Activated T-cell treated with anti-CD3 and anti-CD28 coated beads, Interleukin-2, amount 50 U/mL, for 72 hours (primary cell): ENCODE measurements around the gene SPOCK2. TPM values are rescaled to one million over a fixed set of nuclear protein-coding genes. Genes with fewer than 3 reads are reported as not detected.

Experiments
- ATAC-seq, 2 donors: fragments of 150-1000 bp; cut with Tn5 transposase; replicated peaks in 1 of 2; 2 replicates each; pipeline ENCODE4 v1.10.0; 2021; ENCODE audit warnings: moderate library complexity in 2 of 2, mild to moderate bottlenecking in 1 of 2
- DNase-seq, 2 donors: peaks; one replicate each; pipeline ENCODE4 v3.0.0; 2021 to 2022; ENCODE audit warnings: mixed read lengths in 1 of 2
- H3K27ac Mint-ChIP-seq: one replicate; pipeline ENCODE4 v1.8.0; 2022; ENCODE audit warnings: mild to moderate bottlenecking, moderate library complexity, mixed read lengths
- H3K27me3 Mint-ChIP-seq: one replicate; pipeline ENCODE4 v1.8.0; 2022; ENCODE audit warnings: low read depth, mixed read lengths
- H3K36me3 Mint-ChIP-seq, 2 donors: one replicate each; pipeline ENCODE4 v1.8.0; 2022; ENCODE audit warnings: mixed read lengths in 2 of 2, mild to moderate bottlenecking in 1 of 2; ENCODE audit not compliant: insufficient read depth in 2 of 2
- H3K4me1 Mint-ChIP-seq: one replicate; pipeline ENCODE4 v1.8.0; 2022; ENCODE audit warnings: low read depth, mixed read lengths
- H3K4me3 Mint-ChIP-seq, 2 donors: one replicate each; pipeline ENCODE4 v1.8.0; 2022; ENCODE audit warnings: mild to moderate bottlenecking in 2 of 2, mixed read lengths in 2 of 2, moderate library complexity in 2 of 2
- H3K9me3 Mint-ChIP-seq, 2 donors: one replicate each; pipeline ENCODE4 v1.8.0; 2022; ENCODE audit warnings: mixed read lengths in 2 of 2
- total RNA-seq, 2 donors: library from RNA; stranded (reverse); gene quantifications; one replicate each; pipeline ENCODE4 v1.2.3, GENCODE V29; 2022

The SPOCK2 gene
- total RNA-seq, 2 donors from 2014 or later: 253 to 291 TPM

DNA sequence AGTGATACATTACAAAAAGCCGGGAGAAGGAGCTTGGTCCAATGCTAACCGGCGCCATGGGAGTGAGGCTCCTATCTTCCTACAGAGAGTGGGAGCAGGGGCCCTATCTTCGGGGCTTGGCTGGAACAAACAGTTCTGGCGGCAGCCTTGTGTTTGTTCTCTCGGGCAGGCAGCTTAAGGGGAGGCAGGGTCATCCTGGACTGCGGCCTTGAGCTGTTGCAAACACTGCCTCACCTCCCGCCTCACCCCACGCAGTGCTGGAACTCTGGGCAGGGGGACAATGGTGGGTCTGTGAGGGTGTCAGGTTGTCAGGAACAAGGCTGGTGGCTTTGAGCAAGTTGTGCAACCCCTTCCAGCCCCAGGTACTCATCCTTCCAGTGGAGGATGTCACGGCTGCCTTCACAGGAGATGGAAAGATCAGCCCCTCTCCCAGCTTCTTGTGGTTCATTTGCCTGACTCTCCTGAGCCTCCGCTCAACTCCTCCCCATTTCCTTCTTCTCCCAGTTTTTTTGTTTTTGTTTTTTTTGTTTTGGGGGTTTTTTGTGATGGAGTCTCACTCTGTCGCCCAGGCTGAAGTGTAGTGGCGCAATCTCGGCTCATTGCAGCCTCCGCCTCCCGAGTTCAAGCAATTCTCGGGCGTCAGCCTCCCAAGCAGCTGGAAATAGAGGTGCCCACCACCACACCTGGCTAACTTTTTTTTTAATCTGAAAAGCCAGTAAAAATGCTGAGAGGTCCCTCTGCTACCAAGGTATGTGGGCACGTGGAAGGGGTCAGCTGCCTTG is 57.4 kb downstream of the SPOCK2 start:
- no peak overlapping the region for H3K27ac Mint-ChIP-seq
- H3K9me3 Mint-ChIP-seq: no peaks in the 10 kb centered on the region
- H3K36me3 Mint-ChIP-seq: no peaks in the 10 kb centered on the region
- peaks cover 5% of the 10 kb centered on the region for H3K4me1 Mint-ChIP-seq
- ATAC-seq (no peak), DNase-seq (no peak)
- no peak overlapping the region for H3K4me3 Mint-ChIP-seq
- H3K27me3 Mint-ChIP-seq: peaks cover 7% of the 10 kb centered on the region

- H3K27ac Mint-ChIP-seq: no peak overlapping the region
- no peak for DNase-seq
- peaks cover 7% of the 10 kb centered on the region for H3K27me3 Mint-ChIP-seq
- peaks cover 5% of the 10 kb centered on the region for H3K4me1 Mint-ChIP-seq
- H3K4me3 Mint-ChIP-seq: no peak overlapping the region
- ATAC-seq: no peak
- no peaks in the 10 kb centered on the region for H3K36me3 Mint-ChIP-seq
- H3K9me3 Mint-ChIP-seq: no peaks in the 10 kb centered on the region
Observed at GRCh38 chr10:72029414-72029813, 58.9 kb downstream of the SPOCK2 start.

- no peak overlapping the region for H3K27ac Mint-ChIP-seq
- no peak overlapping the region for H3K4me3 Mint-ChIP-seq
- H3K4me1 Mint-ChIP-seq: peaks cover 5% of the 10 kb centered on the region
- DNase-seq (no peak), ATAC-seq (no peak)
- peaks cover 7% of the 10 kb centered on the region for H3K27me3 Mint-ChIP-seq
- no peaks in the 10 kb centered on the region for H3K36me3 Mint-ChIP-seq
- H3K9me3 Mint-ChIP-seq: no peaks in the 10 kb centered on the region
Observed at GRCh38 chr10:72027498-72027897, 60.9 kb downstream of the SPOCK2 start.

DNA sequence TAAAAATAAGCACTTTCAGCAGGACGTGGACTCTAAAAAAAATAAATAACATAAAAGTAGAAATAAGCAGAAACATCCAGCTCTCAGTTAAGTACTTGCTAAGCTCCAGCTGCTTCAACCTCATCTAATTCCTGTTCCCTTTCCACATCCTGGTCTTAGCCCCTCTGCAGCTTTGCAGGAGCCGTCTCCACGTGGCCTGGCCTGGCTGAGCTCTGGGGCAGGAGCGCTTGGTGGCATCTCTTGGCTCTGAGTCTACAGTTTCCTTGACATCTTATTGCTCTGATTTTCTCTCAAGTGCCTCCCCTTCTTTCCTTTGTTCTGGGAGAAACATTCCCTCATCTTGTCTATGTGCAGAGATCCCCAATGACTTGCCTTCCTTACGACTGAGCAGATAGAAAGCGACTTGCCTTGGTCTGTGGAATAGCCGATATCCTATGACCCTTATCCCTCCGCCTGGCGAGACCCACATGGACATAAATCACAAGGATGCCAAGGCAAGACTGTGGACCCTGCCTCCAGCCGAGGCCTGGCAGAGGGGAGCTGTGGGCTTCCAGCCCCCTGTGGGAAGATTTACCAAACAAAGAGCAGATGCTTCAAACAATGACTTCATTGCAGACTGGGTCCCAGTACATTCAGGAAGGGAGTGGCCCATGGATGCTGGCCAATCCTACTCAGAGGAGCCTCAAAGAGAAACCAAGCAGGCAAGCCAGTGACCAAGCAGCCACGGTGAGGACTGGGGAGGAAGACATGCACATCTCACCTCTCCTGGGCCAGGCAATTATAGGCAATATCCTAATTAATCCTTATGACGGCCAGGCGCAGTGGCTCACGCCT is 61.9 kb downstream of the SPOCK2 start:
- H3K9me3 Mint-ChIP-seq: no peaks in the 10 kb centered on the region
- H3K27me3 Mint-ChIP-seq: peaks cover 7% of the 10 kb centered on the region
- no peak overlapping the region for H3K27ac Mint-ChIP-seq
- DNase-seq (no peak), ATAC-seq (no peak)
- H3K36me3 Mint-ChIP-seq: no peaks in the 10 kb centered on the region
- H3K4me3 Mint-ChIP-seq: no peak overlapping the region
- peaks cover 5% of the 10 kb centered on the region for H3K4me1 Mint-ChIP-seq

DNA sequence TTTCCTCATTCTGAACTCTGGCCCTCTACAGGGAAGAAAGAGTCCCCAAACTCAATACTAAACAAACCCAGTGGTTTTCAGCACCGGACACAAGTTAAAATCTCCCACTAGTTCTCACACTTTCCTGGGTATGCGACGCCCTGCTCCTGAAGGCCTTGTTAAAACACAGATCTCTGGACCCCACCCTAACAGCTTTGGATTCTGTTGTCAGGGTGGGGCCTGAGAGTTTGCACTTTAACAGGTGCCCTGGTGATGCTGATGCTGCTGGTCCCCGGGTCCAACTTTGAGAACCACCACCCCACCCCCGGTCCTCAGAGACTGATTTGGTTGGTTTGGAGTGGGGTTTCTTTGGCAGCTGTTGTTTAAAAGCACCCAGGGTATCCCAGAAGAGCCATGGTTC is 62.5 kb downstream of the SPOCK2 start:
- peaks cover 7% of the 10 kb centered on the region for H3K27me3 Mint-ChIP-seq
- no peak for ATAC-seq
- DNase-seq: no peak
- no peak overlapping the region for H3K27ac Mint-ChIP-seq
- H3K36me3 Mint-ChIP-seq: no peaks in the 10 kb centered on the region
- H3K9me3 Mint-ChIP-seq: no peaks in the 10 kb centered on the region
- no peak overlapping the region for H3K4me3 Mint-ChIP-seq
- peaks cover 5% of the 10 kb centered on the region for H3K4me1 Mint-ChIP-seq

DNA sequence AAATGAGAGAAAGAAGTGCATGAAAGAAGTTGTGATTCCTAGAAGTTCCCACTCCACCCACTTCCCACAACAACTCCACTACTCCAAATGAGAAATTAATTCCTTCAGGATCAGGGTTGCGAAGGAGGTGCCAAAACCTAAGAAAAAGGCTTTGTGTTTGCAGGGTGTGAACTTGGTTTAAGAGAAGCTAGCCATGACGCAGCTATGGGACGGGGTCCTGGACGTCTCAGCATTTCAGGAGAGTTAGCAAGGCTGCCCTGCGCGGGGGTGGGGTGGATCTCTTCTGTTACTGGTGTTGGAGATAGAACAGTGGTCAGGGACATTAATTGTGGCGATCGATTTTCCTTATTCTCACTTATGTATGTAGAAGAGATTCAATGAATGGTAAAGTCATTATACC is 63.0 kb downstream of the SPOCK2 start:
- ATAC-seq (no peak), DNase-seq (no peak)
- Mint-ChIP-seq H3K27ac (no peak overlapping the region), H3K4me3 (no peak overlapping the region), H3K9me3 (no peaks in the 10 kb centered on the region), H3K27me3 (peaks cover 7% of the 10 kb centered on the region), H3K4me1 (peaks cover 5% of the 10 kb centered on the region), H3K36me3 (no peaks in the 10 kb centered on the region)

DNA sequence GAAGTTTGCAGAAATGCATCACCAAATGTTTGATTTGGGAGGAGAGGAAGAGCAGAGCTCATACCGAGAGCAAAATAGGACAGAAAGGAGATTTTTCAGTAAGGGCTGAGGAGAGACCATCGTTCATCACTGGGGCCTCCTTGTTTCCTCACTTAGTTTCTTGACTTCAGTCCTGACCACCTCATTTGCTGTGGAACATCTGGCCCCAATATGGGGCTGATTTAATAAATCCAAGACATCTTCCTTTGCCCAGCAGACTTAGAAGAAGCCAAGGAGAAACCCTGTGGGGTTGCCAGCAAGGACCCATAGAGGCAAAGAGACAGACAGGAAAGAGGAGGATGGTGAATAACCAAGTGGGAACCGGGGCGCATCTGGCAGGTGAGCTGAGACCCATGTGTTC is 63.8 kb downstream of the SPOCK2 start:
- Mint-ChIP-seq H3K4me3 (no peak overlapping the region), H3K27ac (no peak overlapping the region), H3K4me1 (peaks cover 5% of the 10 kb centered on the region), H3K9me3 (no peaks in the 10 kb centered on the region), H3K27me3 (peaks cover 7% of the 10 kb centered on the region), H3K36me3 (no peaks in the 10 kb centered on the region)
- DNase-seq: no peak
- ATAC-seq: no peak

DNA sequence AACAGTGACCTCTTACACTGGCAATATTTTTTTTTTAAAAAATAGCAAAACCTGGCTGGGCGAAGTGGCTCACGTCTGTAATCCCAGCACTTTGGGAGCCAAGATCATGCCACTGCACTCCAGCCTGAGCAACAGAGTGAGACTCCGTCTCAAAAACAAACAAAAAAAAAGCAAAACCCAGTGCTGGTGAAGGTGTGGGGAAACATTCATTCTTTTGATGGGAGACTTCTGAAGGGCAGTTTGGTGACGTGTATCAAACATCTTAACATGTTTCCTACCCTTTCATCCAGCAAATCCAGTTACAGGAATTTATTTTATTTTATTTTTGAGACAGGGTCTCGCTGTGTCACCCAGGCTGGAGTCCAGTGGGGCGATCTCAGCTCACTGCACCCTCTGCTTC is 66.1 kb downstream of the SPOCK2 start:
- Mint-ChIP-seq H3K4me1 (peaks cover under 1% of the 10 kb centered on the region), H3K4me3 (no peak overlapping the region), H3K27me3 (no peaks in the 10 kb centered on the region), H3K9me3 (no peaks in the 10 kb centered on the region), H3K27ac (no peak overlapping the region), H3K36me3 (no peaks in the 10 kb centered on the region)
- no peak for DNase-seq
- no peak for ATAC-seq

DNA sequence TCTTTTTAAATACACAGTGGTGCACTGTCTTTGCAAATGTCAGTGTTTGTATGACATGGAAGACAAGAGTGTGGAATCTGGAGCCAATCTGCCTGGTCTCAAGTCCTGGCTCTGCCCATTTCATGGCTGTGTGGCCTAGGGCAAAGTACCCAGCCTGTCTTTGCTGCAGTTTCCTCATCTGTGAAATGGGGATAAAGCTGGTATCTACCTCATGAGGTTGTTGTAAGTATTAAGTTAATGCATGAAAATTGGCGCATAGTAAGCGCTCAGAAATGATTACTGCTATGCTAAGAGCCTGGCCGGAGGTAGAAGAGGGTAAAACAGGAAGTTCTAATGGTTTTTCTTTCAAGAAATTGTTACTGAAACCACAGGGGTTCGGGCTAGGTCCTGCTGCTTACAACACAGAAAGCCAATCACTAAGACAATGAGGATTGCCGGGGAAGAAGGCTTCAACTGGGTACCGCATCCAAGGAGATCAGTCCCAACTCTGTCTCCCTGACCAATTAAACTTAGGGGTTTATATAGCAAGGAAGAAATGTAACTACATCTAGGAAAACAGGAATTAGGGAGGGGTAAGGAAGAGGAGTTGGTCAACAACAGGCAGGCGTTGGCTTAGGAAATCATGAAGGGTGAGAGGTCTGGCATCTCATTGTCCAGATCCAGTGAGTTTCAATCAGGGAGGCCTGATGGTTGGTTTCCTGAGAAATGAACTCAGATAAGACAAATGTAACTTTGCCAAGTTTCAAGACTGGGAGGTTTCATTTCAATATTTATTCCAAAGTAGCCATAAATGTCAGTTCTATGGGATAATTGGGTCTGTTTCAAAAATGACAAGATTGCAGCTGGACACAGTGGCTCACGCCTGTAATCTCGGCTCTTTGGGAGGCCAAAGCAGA is 67.2 kb downstream of the SPOCK2 start:
- Mint-ChIP-seq H3K27ac (no peak overlapping the region), H3K36me3 (no peaks in the 10 kb centered on the region), H3K27me3 (no peaks in the 10 kb centered on the region), H3K4me3 (no peak overlapping the region), H3K4me1 (no peaks in the 10 kb centered on the region), H3K9me3 (no peaks in the 10 kb centered on the region)
- no peak for ATAC-seq
- DNase-seq: no peak

GRCh38 chr10:72019085-72019876 is 69.1 kb downstream of the SPOCK2 start:
- no peaks in the 10 kb centered on the region for H3K36me3 Mint-ChIP-seq
- no peaks in the 10 kb centered on the region for H3K27me3 Mint-ChIP-seq
- no peak overlapping the region for H3K4me3 Mint-ChIP-seq

DNA sequence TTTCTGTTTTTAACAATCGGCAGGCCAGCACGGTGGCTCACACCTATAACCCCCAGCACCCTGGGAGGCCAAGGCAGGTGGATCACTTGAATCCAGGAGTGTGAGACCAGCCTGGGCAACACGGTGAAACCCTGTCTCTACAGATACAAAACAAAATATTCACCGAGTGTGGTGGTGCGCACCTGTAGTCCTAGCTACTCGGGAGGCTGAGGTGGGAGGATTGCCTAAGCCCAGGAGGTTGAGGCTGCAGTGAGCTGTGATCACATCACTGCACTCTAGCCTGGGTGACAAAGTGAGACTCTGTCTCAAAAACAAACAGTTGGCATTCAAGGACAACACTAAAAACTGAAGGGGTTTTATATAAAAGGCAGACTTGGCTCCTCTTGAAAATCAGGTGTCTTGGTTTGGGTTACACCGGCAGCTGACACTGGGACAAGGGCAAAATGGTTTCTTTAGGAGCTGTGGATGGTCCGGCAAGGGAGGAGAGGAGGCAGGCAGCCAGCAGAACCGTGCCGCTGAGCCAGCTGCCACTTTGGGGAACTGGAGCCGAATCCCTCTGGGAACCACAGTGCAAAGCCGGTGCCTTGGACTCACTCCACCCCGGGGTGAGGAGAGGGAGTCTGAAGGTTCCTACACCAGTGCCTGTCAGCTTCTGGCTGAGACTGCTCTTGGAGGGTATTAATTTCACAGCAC is 71.6 kb downstream of the SPOCK2 start:
- Mint-ChIP-seq H3K27me3 (no peaks in the 10 kb centered on the region), H3K9me3 (no peaks in the 10 kb centered on the region), H3K4me1 (no peaks in the 10 kb centered on the region), H3K4me3 (no peak overlapping the region), H3K36me3 (no peaks in the 10 kb centered on the region), H3K27ac (no peak overlapping the region)
- DNase-seq (no peak), ATAC-seq (no peak)

More at GRCh38 chr10:72019085-72019876, 69.1 kb downstream of the SPOCK2 start:
- Mint-ChIP-seq H3K27ac (no peak overlapping the region), H3K4me1 (no peaks in the 10 kb centered on the region), H3K9me3 (no peaks in the 10 kb centered on the region)
- DNase-seq: no peak
- no peak for ATAC-seq

DNA sequence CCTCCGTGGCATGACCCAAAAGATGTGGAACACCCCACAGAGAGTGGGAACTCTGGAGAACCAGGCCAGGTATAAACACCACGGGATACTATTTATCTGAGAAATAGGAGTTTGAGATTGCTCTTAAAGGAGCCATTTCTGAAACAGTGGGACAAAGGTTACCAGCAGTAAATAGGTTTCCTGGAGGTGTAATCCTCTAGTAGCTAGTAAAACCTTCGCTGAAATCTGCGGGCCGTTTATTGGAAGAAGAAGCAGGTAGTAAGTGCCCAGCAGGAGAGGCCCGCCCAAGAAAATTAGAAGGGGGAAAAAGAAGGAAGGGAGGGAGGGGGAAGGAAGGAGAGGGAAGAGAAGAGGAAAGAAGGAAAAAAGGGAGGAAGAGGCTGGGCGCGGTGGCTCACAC is 72.5 kb downstream of the SPOCK2 start:
- DNase-seq (no peak), ATAC-seq (no peak)
- Mint-ChIP-seq H3K9me3 (no peaks in the 10 kb centered on the region), H3K4me3 (no peak overlapping the region), H3K36me3 (no peaks in the 10 kb centered on the region), H3K27me3 (no peaks in the 10 kb centered on the region), H3K4me1 (no peaks in the 10 kb centered on the region), H3K27ac (no peak overlapping the region)
